ENCODE measurements around the gene ANO8.
"Not testable (repeated sequence)": the region's sequence is repeated elsewhere in the genome, so short reads cannot be mapped to it uniquely, and the experiment has no call there.

ANO8 gene

DNA sequence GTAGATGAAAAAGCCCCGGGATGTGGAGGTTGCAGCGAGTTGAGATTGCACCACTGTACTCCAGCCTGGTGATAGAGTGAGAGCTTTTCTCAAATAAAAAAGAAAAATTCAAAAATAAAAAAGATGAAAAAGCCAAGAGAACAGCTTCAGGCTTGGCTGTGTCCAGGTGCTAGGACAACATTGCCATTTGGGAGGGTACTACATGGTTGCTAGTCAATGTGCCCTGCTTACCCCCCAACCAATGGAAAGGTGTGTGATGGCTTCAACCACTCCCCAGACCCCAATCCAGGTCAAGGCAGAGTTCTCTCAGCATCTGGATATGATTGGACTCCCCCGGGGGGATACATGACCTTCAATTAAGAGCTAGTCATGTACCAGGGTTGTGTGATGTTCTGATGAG, 55.2 kb downstream of the ANO8 start:
- no CpG with 5 or more reads among the region's 3 CpGs for WGBS (ENCODE audit: insufficient coverage)
- Histone ChIP-seq H3K27ac (ENCODE audit: insufficient read depth in 1 of 2, low read depth in 1 of 2, low read length in 2 of 2, poor library complexity in 1 of 2, severe bottlenecking in 2 of 2) (no peak overlapping the region), H3K4me3 (ENCODE audit: control insufficient read depth in 1 of 7, extremely low read depth in 1 of 7, insufficient read depth in 4 of 7, low read depth in 2 of 7, low read length in 6 of 7) (no peak overlapping the region), H3K27me3 (replicated peaks in 2 of 5; ENCODE audit: control insufficient read depth in 4 of 5, insufficient read depth in 5 of 5, low read length in 4 of 5) (no peaks in the 10 kb centered on the region), H3K4me1 (ENCODE audit: control extremely low read depth in 1 of 4, control insufficient read depth in 4 of 4, insufficient read depth in 4 of 4, low read length in 3 of 4) (peaks cover 0 to 20% (median 18%) of the 10 kb centered on the region in 4 experiments), H3K9me3 (ENCODE audit: control extremely low read depth in 1 of 5, control insufficient read depth in 4 of 5, insufficient read depth in 2 of 5, low read depth in 1 of 5, low read length in 4 of 5) (no peaks in the 10 kb centered on the region), H3K36me3 (ENCODE audit: control insufficient read depth in 4 of 4, insufficient read depth in 4 of 4, low read length in 3 of 4) (peaks cover 5 to 53% (median 33%) of the 10 kb centered on the region in 4 experiments)
- ChIA-PET POLR2A (no interaction called here), CTCF (interaction anchor here (0.9 to 17.5 kb wide), 2 partner anchors 18 to 28 kb away, joined by 4 to 183 read pairs; partner anchors contain the start of genes BABAM1 and USHBP1)
- no peak for DNase-seq

DNA sequence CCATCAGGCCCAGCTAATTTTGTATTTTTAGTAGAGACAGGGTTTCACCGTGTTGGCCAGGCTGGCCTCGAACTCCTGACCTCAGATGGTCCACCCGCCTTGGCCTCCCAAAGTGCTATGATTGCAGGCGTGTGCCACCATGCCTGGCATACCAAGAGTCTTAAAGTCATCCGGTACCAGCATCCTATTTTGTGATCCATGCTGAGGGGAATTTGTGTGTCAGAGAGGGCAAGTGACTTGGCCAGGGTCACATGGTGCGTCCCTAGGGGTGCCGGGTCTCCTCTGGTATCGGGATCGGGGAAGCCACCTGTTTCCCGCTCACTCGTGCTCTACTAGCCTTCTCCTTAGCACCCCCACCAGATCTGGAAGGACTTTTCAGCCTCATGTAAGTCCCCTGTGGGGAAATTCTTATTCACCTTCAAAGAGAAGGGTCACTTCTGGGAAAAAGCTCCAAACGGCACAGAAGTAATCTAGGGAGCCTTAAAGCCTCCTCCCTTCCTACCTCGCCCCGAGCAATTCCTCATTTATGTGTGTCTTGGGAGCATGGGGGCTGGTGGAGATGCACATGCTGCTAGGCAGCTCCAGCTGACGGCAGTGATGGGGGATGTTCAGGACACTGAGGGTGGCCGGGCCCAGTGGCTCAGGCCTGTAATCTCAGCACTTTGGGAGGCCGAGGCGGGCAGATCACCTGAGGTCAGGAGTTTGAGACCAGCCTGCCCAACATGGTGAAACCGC, 59.0 kb downstream of the ANO8 start:
- Histone ChIP-seq H3K4me3 (ENCODE audit: control insufficient read depth in 1 of 7, extremely low read depth in 1 of 7, insufficient read depth in 4 of 7, low read depth in 2 of 7, low read length in 6 of 7) (no peak overlapping the region), H3K4me1 (ENCODE audit: control extremely low read depth in 1 of 4, control insufficient read depth in 4 of 4, insufficient read depth in 4 of 4, low read length in 3 of 4) (no peaks in the 10 kb centered on the region), H3K36me3 (ENCODE audit: control insufficient read depth in 4 of 4, insufficient read depth in 4 of 4, low read length in 3 of 4) (peaks cover 20 to 58% (median 44%) of the 10 kb centered on the region in 4 experiments), H3K27ac (ENCODE audit: insufficient read depth in 1 of 2, low read depth in 1 of 2, low read length in 2 of 2, poor library complexity in 1 of 2, severe bottlenecking in 2 of 2) (no peak overlapping the region), H3K9me3 (ENCODE audit: control extremely low read depth in 1 of 5, control insufficient read depth in 4 of 5, insufficient read depth in 2 of 5, low read depth in 1 of 5, low read length in 4 of 5) (no peaks in the 10 kb centered on the region), H3K27me3 (replicated peaks in 2 of 5; ENCODE audit: control insufficient read depth in 4 of 5, insufficient read depth in 5 of 5, low read length in 4 of 5) (no peaks in the 10 kb centered on the region)
- POLR2A ChIA-PET: no interaction called here
- CTCF ChIA-PET: no interaction called here
- no peak for DNase-seq
- 100% methylated on average over 15 of the region's 19 CpGs for WGBS (ENCODE audit: insufficient coverage)

GRCh38 chr19:17274892-17275291, 59.8 kb downstream of the ANO8 start:
- H3K4me1 ChIP-seq (ENCODE audit: control extremely low read depth in 1 of 4, control insufficient read depth in 4 of 4, insufficient read depth in 4 of 4, low read length in 3 of 4); H3K4me3 ChIP-seq (ENCODE audit: control insufficient read depth in 1 of 7, extremely low read depth in 1 of 7, insufficient read depth in 4 of 7, low read depth in 2 of 7, low read length in 6 of 7); POLR2A ChIA-PET; H3K27me3 ChIP-seq (replicated peaks in 2 of 5; ENCODE audit: control insufficient read depth in 4 of 5, insufficient read depth in 5 of 5, low read length in 4 of 5); H3K27ac ChIP-seq (ENCODE audit: insufficient read depth in 1 of 2, low read depth in 1 of 2, low read length in 2 of 2, poor library complexity in 1 of 2, severe bottlenecking in 2 of 2); H3K9me3 ChIP-seq (ENCODE audit: control extremely low read depth in 1 of 5, control insufficient read depth in 4 of 5, insufficient read depth in 2 of 5, low read depth in 1 of 5, low read length in 4 of 5); CTCF ChIA-PET; DNase-seq: not testable (repeated sequence)
- peaks cover 20 to 63% (median 45%) of the 10 kb centered on the region in 4 experiments for H3K36me3 ChIP-seq (ENCODE audit: control insufficient read depth in 4 of 4, insufficient read depth in 4 of 4, low read length in 3 of 4)
- 100% methylated on average over 2 of the region's 3 CpGs for WGBS (ENCODE audit: insufficient coverage)

Data from common myeloid progenitor, CD34-positive (primary cell).